ENCODE data around the gene ENO2. TPM values are rescaled to one million over a fixed set of nuclear protein-coding genes. Genes with fewer than 3 reads are reported as not detected.

The ENO2 gene
- total and polyA plus RNA-seq, 4 donors: 1.1 to 3.1 (median 1.4) TPM

- WGBS: 85% methylated on average over 9 of the region's 9 CpGs
- no peaks in the 10 kb centered on the region for H3K27me3 ChIP-seq (ENCODE audit: control insufficient read depth in 4 of 4, insufficient read depth in 4 of 4, low read length in 3 of 4)
- no peak for DNase-seq (ENCODE audit: low spot score)
- no peak overlapping the region for H3K9ac ChIP-seq (ENCODE audit: low read depth in 1 of 2, low read length in 2 of 2)
- peaks cover 0 to 29% (median 22%) of the 10 kb centered on the region in 4 donors for H3K4me1 ChIP-seq (ENCODE audit: control insufficient read depth in 4 of 4, insufficient read depth in 4 of 4, low read length in 3 of 4)
- peaks cover 13 to 34% (median 28%) of the 10 kb centered on the region in 4 donors for H3K36me3 ChIP-seq (ENCODE audit: control insufficient read depth in 4 of 4, insufficient read depth in 3 of 4, low read depth in 1 of 4, low read length in 3 of 4)
- H3K4me3 ChIP-seq (ENCODE audit: low read depth in 1 of 3, low read length in 3 of 3): no peak overlapping the region
- H3K9me3 ChIP-seq (ENCODE audit: control insufficient read depth in 4 of 4, low read length in 3 of 4): no peaks in the 10 kb centered on the region
- TF ChIP-seq HNF4G (IDR thresholded peaks at IDR 0.05): no peak
- no peak for TF ChIP-seq FOXA2 (IDR thresholded peaks at IDR 0.05)
- TF ChIP-seq GABPA (IDR thresholded peaks at IDR 0.05 in 1 of 2, conservative IDR thresholded peaks at IDR 0.05 in 1 of 2): no peak
- TF ChIP-seq NR2F2 (IDR thresholded peaks at IDR 0.05): no peak
- TF ChIP-seq JUND (IDR thresholded peaks at IDR 0.05): no peak
- TF ChIP-seq, protein P1, sequence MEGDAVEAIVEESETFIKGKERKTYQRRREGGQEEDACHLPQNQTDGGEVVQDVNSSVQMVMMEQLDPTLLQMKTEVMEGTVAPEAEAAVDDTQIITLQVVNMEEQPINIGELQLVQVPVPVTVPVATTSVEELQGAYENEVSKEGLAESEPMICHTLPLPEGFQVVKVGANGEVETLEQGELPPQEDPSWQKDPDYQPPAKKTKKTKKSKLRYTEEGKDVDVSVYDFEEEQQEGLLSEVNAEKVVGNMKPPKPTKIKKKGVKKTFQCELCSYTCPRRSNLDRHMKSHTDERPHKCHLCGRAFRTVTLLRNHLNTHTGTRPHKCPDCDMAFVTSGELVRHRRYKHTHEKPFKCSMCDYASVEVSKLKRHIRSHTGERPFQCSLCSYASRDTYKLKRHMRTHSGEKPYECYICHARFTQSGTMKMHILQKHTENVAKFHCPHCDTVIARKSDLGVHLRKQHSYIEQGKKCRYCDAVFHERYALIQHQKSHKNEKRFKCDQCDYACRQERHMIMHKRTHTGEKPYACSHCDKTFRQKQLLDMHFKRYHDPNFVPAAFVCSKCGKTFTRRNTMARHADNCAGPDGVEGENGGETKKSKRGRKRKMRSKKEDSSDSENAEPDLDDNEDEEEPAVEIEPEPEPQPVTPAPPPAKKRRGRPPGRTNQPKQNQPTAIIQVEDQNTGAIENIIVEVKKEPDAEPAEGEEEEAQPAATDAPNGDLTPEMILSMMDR (IDR thresholded peaks at IDR 0.05; ENCODE audit: low read depth, low read length, missing input control): no peak
- no peak for TF ChIP-seq TAF1 (conservative IDR thresholded peaks at IDR 0.05)
- TF ChIP-seq RAD21 (IDR thresholded peaks at IDR 0.05): no peak
- TF ChIP-seq RXRA (IDR thresholded peaks at IDR 0.05): no peak
- TF ChIP-seq, protein P2, sequence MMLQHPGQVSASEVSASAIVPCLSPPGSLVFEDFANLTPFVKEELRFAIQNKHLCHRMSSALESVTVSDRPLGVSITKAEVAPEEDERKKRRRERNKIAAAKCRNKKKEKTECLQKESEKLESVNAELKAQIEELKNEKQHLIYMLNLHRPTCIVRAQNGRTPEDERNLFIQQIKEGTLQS (IDR thresholded peaks at IDR 0.05): no peak
- TF ChIP-seq SP1 (IDR thresholded peaks at IDR 0.05): no peak
- TF ChIP-seq HNF4A (conservative IDR thresholded peaks at IDR 0.05): no peak
- no peak for TF ChIP-seq EGR1 (IDR thresholded peaks at IDR 0.05; ENCODE audit: low read depth in 2 of 2)
- TF ChIP-seq FOXA1 (IDR thresholded peaks at IDR 0.05): no peak
- peak overlapping the region; percentile 78 to 84 for H3K27ac ChIP-seq (ENCODE audit: low read depth in 1 of 2, low read length in 2 of 2)
Measured at GRCh38 chr12:6968426-6968825, 54.0 kb downstream of the ENO2 start.

GRCh38 chr12:6970096-6970527 is 55.7 kb downstream of the ENO2 start:
- H3K36me3 ChIP-seq (ENCODE audit: control insufficient read depth in 4 of 4, insufficient read depth in 3 of 4, low read depth in 1 of 4, low read length in 3 of 4): peaks cover 13 to 40% (median 38%) of the 10 kb centered on the region in 4 donors
- peak in 1 of 2 donors; percentile 10 for TF ChIP-seq HNF4A (conservative IDR thresholded peaks at IDR 0.05)
- TF ChIP-seq NR2F2 (IDR thresholded peaks at IDR 0.05): peak; percentile 64
- TF ChIP-seq RAD21 (IDR thresholded peaks at IDR 0.05): no peak
- TF ChIP-seq, protein P3, sequence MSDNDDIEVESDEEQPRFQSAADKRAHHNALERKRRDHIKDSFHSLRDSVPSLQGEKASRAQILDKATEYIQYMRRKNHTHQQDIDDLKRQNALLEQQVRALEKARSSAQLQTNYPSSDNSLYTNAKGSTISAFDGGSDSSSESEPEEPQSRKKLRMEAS (IDR thresholded peaks at IDR 0.05): no peak
- TF ChIP-seq RXRA (IDR thresholded peaks at IDR 0.05): peak in 1 of 2 donors; percentile 26
- H3K27me3 ChIP-seq (ENCODE audit: control insufficient read depth in 4 of 4, insufficient read depth in 4 of 4, low read length in 3 of 4): no peaks in the 10 kb centered on the region
- peak overlapping the region; percentile 54 to 93 for H3K9ac ChIP-seq (ENCODE audit: low read depth in 1 of 2, low read length in 2 of 2)
- H3K9me3 ChIP-seq (ENCODE audit: control insufficient read depth in 4 of 4, low read length in 3 of 4): no peaks in the 10 kb centered on the region
- under 1% methylated on average over 31 of the region's 31 CpGs for WGBS
- peak overlapping the region; percentile 56 to 90 (median 82) for H3K4me3 ChIP-seq (ENCODE audit: low read depth in 1 of 3, low read length in 3 of 3)
- peaks cover 0 to 29% (median 22%) of the 10 kb centered on the region in 4 donors for H3K4me1 ChIP-seq (ENCODE audit: control insufficient read depth in 4 of 4, insufficient read depth in 4 of 4, low read length in 3 of 4)
- DNase-seq (ENCODE audit: low spot score): no peak
- peak overlapping the region; percentile 78 to 84 for H3K27ac ChIP-seq (ENCODE audit: low read depth in 1 of 2, low read length in 2 of 2)

Small RNA genes within 50 kb of the gene (small RNA-seq; reads per million reads assigned to genes)
- gene MIR141 (4.7 reads per million, percentile 92 among the genes with 10 or more reads in this experiment), gene MIR200C (0.42 reads per million, percentile 47 among the genes with 10 or more reads in this experiment), gene RNU7-1 (not detected), gene SCARNA12 (0.77 reads per million, percentile 71 among the genes with 10 or more reads in this experiment)

Other genes with a start within 250 kb of the ENO2 start
- gene ZNF384, start 225.2 kb upstream of the ENO2 start, total RNA-seq: 10 to 100 TPM in 1 of 2 donors, 1 to 10 TPM in 1; 8.5 to 11.5 TPM
- 10 to 100 TPM in 1 of 2 donors, 1 to 10 TPM in 1; 3.9 to 12.7 TPM for gene ZNF384, start 225.2 kb upstream of the ENO2 start, polyA plus RNA-seq
- not detected for gene PIANP, start 213.8 kb upstream of the ENO2 start, total RNA-seq
- gene PIANP, start 213.8 kb upstream of the ENO2 start, polyA plus RNA-seq: under 1 TPM in 1 of 2 donors, not detected in 1; 0.03 TPM
- gene COPS7A, start 190.5 kb upstream of the ENO2 start, total RNA-seq: 10 to 100 TPM; 26.0 to 31.3 TPM
- 10 to 100 TPM; 33.5 to 37.7 TPM for gene COPS7A, start 190.5 kb upstream of the ENO2 start, polyA plus RNA-seq
- 100 to 1,000 TPM in 1 of 2 donors, 10 to 100 TPM in 1; 59.6 to 131 TPM for gene MLF2, start 161.4 kb upstream of the ENO2 start, total RNA-seq
- gene MLF2, start 161.4 kb upstream of the ENO2 start, polyA plus RNA-seq: 100 to 1,000 TPM; 194 to 235 TPM
- gene PTMS, start 148.2 kb upstream of the ENO2 start, total RNA-seq: 100 to 1,000 TPM in 1 of 2 donors, 10 to 100 TPM in 1; 26.3 to 106 TPM
- gene PTMS, start 148.2 kb upstream of the ENO2 start, polyA plus RNA-seq: 100 to 1,000 TPM; 103 to 261 TPM
- under 1 TPM; 0.14 to 0.42 TPM for gene LAG3, start 142.1 kb upstream of the ENO2 start, total RNA-seq
- gene LAG3, start 142.1 kb upstream of the ENO2 start, polyA plus RNA-seq: 1 to 10 TPM in 1 of 2 donors, under 1 TPM in 1; 0.53 to 1.2 TPM
- gene CD4, start 125.1 kb upstream of the ENO2 start, total RNA-seq: 10 to 100 TPM; 22.5 to 44.8 TPM
- 10 to 100 TPM; 15.9 to 41.5 TPM for gene CD4, start 125.1 kb upstream of the ENO2 start, polyA plus RNA-seq
- 1 to 10 TPM in 1 of 2 donors, under 1 TPM in 1; 0.59 to 2.1 TPM for gene GPR162, start 92.8 kb upstream of the ENO2 start, total RNA-seq
- 1 to 10 TPM; 1.4 to 2.4 TPM for gene GPR162, start 92.8 kb upstream of the ENO2 start, polyA plus RNA-seq
- 1 to 10 TPM; 1.5 to 1.9 TPM for gene P3H3, start 86.2 kb upstream of the ENO2 start, total RNA-seq
- 1 to 10 TPM in 1 of 2 donors, under 1 TPM in 1; 0.42 to 1.7 TPM for gene P3H3, start 86.2 kb upstream of the ENO2 start, polyA plus RNA-seq
- under 1 TPM in 1 of 2 donors, not detected in 1; under 0.01 TPM for gene GNB3, start 73.7 kb upstream of the ENO2 start, total RNA-seq
- gene GNB3, start 73.7 kb upstream of the ENO2 start, polyA plus RNA-seq: under 1 TPM in 1 of 2 donors, not detected in 1; 0.12 TPM
- gene CDCA3, start 63.3 kb upstream of the ENO2 start, total RNA-seq: 10 to 100 TPM in 1 of 2 donors, under 1 TPM in 1; 0.25 to 26.0 TPM
- gene CDCA3, start 63.3 kb upstream of the ENO2 start, polyA plus RNA-seq: 1 to 10 TPM; 1.3 to 3.9 TPM
- gene USP5, start 62.4 kb upstream of the ENO2 start, total RNA-seq: 10 to 100 TPM; 39.8 to 41.0 TPM
- 10 to 100 TPM; 15.2 to 31.6 TPM for gene USP5, start 62.4 kb upstream of the ENO2 start, polyA plus RNA-seq
- gene TPI1, start 47.0 kb upstream of the ENO2 start, total RNA-seq: 100 to 1,000 TPM; 190 to 252 TPM
- 100 to 1,000 TPM; 540 to 547 TPM for gene TPI1, start 47.0 kb upstream of the ENO2 start, polyA plus RNA-seq
- gene SPSB2, start 41.3 kb upstream of the ENO2 start, total RNA-seq: 1 to 10 TPM; 3.2 to 4.3 TPM
- 1 to 10 TPM; 3.9 to 4.6 TPM for gene SPSB2, start 41.3 kb upstream of the ENO2 start, polyA plus RNA-seq
- 1 to 10 TPM; 2.0 to 3.6 TPM for gene LRRC23, start 9.8 kb upstream of the ENO2 start, total RNA-seq
- gene LRRC23, start 9.8 kb upstream of the ENO2 start, polyA plus RNA-seq: 1 to 10 TPM in 1 of 2 donors, under 1 TPM in 1; 0.92 to 2.3 TPM
- 10 to 100 TPM in 1 of 2 donors, 1 to 10 TPM in 1; 3.6 to 10.2 TPM for gene ATN1, start 13.4 kb downstream of the ENO2 start, total RNA-seq
- gene ATN1, start 13.4 kb downstream of the ENO2 start, polyA plus RNA-seq: 10 to 100 TPM in 1 of 2 donors, 1 to 10 TPM in 1; 5.6 to 12.6 TPM
- gene RNU7-1, start 29.2 kb downstream of the ENO2 start, total RNA-seq: not detected
- gene RNU7-1, start 29.2 kb downstream of the ENO2 start, polyA plus RNA-seq: not detected
- 10 to 100 TPM; 49.2 to 53.8 TPM for gene C12orf57, start 29.4 kb downstream of the ENO2 start, total RNA-seq
- gene C12orf57, start 29.4 kb downstream of the ENO2 start, polyA plus RNA-seq: 100 to 1,000 TPM in 1 of 2 donors, 10 to 100 TPM in 1; 77.7 to 193 TPM
- 10 to 100 TPM; 19.7 to 41.0 TPM for gene PTPN6, start 36.8 kb downstream of the ENO2 start, total RNA-seq
- 10 to 100 TPM; 15.2 to 19.4 TPM for gene PTPN6, start 36.8 kb downstream of the ENO2 start, polyA plus RNA-seq
- gene PHB2, start 56.1 kb downstream of the ENO2 start, total RNA-seq: 10 to 100 TPM; 82.7 to 99.1 TPM
- gene PHB2, start 56.1 kb downstream of the ENO2 start, polyA plus RNA-seq: 100 to 1,000 TPM; 107 to 133 TPM
- 10 to 100 TPM; 14.7 to 18.0 TPM for gene EMG1, start 56.3 kb downstream of the ENO2 start, total RNA-seq
- gene EMG1, start 56.3 kb downstream of the ENO2 start, polyA plus RNA-seq: 10 to 100 TPM; 11.5 to 28.6 TPM
- gene LPCAT3, start 103.9 kb downstream of the ENO2 start, total RNA-seq: 10 to 100 TPM; 57.7 to 96.5 TPM
- 10 to 100 TPM; 41.9 to 96.3 TPM for gene LPCAT3, start 103.9 kb downstream of the ENO2 start, polyA plus RNA-seq
- gene C1S, start 146.1 kb downstream of the ENO2 start, total RNA-seq: 1,000 to 10,000 TPM in 1 of 2 donors, 100 to 1,000 TPM in 1; 267 to 2,029 TPM
- gene C1S, start 146.1 kb downstream of the ENO2 start, polyA plus RNA-seq: 1,000 to 10,000 TPM; 1,439 to 1,696 TPM
- gene C1R, start 177.9 kb downstream of the ENO2 start, total RNA-seq: 1,000 to 10,000 TPM in 1 of 2 donors, 100 to 1,000 TPM in 1; 211 to 1,249 TPM
- gene C1R, start 177.9 kb downstream of the ENO2 start, polyA plus RNA-seq: 1,000 to 10,000 TPM; 1,058 to 1,822 TPM
- 100 to 1,000 TPM in 1 of 2 donors, 10 to 100 TPM in 1; 67.5 to 188 TPM for gene C1RL, start 194.6 kb downstream of the ENO2 start, total RNA-seq
- gene C1RL, start 194.6 kb downstream of the ENO2 start, polyA plus RNA-seq: 100 to 1,000 TPM; 104 to 145 TPM
- gene RBP5, start 214.3 kb downstream of the ENO2 start, total RNA-seq: 10 to 100 TPM; 12.9 to 47.1 TPM
- gene RBP5, start 214.3 kb downstream of the ENO2 start, polyA plus RNA-seq: 100 to 1,000 TPM in 1 of 2 donors, 10 to 100 TPM in 1; 80.2 to 108 TPM
- gene CLSTN3, start 215.8 kb downstream of the ENO2 start, total RNA-seq: 10 to 100 TPM; 27.1 to 37.2 TPM
- 10 to 100 TPM in 1 of 2 donors, 1 to 10 TPM in 1; 6.1 to 26.5 TPM for gene CLSTN3, start 215.8 kb downstream of the ENO2 start, polyA plus RNA-seq